ENCODE measurements around the gene PGA4. TPM values are rescaled to one million over a fixed set of nuclear protein-coding genes. Genes with fewer than 3 reads are reported as not detected.

Gene PGA4
- total RNA-seq, 1 experiment from 2014 or later = not detected

DNA sequence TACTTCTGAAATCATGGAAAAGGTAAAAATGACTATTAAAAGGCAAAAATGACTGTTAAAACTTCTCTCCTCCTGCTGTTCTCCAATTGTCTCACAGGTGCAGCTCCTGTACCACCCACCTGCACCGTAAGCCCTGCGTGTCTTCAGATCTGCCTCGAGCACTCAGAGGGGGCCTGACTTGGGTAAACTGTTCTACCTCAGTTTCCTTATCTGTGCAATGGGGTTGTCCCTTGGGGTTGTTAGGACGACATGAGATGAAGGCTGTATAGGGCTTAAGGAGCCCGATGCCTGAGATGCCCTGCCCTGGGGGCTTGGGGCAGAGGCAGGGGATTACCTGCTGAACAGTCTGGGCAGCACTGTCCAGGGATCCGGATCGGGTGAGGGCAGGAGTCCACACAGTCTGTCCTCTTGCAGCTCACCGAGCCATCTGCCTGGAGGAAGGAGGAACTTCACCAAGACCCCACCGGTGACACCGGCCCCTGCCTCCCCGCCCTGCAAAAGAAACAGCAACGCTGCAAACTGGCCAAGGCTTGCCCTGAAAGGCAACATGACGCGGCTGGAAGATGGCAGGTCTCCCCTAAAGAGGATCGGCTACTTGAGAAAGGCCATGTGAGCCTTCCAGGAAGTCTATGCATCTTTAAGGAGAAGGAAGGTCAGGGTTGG lies 46.6 kb downstream of the PGA4 start:
- TF ChIP-seq, protein P1, sequence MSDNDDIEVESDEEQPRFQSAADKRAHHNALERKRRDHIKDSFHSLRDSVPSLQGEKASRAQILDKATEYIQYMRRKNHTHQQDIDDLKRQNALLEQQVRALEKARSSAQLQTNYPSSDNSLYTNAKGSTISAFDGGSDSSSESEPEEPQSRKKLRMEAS (CRISPR knock-in tag; IDR thresholded peaks at IDR 0.05) = no peak
- TF ChIP-seq ZNF219 (CRISPR knock-in tag; IDR thresholded peaks at IDR 0.05; ENCODE audit: borderline replicate concordance) (no peak), ETV6 (CRISPR knock-in tag; IDR thresholded peaks at IDR 0.05) (no peak), E2F5 (CRISPR knock-in tag; IDR thresholded peaks at IDR 0.05) (no peak), CREM (CRISPR knock-in tag; IDR thresholded peaks at IDR 0.05) (no peak), ELF4 (CRISPR knock-in tag; IDR thresholded peaks at IDR 0.05; ENCODE audit: low read depth) (no peak)
- TF ChIP-seq, protein P2, sequence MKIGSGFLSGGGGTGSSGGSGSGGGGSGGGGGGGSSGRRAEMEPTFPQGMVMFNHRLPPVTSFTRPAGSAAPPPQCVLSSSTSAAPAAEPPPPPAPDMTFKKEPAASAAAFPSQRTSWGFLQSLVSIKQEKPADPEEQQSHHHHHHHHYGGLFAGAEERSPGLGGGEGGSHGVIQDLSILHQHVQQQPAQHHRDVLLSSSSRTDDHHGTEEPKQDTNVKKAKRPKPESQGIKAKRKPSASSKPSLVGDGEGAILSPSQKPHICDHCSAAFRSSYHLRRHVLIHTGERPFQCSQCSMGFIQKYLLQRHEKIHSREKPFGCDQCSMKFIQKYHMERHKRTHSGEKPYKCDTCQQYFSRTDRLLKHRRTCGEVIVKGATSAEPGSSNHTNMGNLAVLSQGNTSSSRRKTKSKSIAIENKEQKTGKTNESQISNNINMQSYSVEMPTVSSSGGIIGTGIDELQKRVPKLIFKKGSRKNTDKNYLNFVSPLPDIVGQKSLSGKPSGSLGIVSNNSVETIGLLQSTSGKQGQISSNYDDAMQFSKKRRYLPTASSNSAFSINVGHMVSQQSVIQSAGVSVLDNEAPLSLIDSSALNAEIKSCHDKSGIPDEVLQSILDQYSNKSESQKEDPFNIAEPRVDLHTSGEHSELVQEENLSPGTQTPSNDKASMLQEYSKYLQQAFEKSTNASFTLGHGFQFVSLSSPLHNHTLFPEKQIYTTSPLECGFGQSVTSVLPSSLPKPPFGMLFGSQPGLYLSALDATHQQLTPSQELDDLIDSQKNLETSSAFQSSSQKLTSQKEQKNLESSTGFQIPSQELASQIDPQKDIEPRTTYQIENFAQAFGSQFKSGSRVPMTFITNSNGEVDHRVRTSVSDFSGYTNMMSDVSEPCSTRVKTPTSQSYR (CRISPR knock-in tag; IDR thresholded peaks at IDR 0.05) = no peak
- TF ChIP-seq, protein P3, sequence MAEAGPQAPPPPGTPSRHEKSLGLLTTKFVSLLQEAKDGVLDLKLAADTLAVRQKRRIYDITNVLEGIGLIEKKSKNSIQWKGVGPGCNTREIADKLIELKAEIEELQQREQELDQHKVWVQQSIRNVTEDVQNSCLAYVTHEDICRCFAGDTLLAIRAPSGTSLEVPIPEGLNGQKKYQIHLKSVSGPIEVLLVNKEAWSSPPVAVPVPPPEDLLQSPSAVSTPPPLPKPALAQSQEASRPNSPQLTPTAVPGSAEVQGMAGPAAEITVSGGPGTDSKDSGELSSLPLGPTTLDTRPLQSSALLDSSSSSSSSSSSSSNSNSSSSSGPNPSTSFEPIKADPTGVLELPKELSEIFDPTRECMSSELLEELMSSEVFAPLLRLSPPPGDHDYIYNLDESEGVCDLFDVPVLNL (CRISPR knock-in tag; IDR thresholded peaks at IDR 0.05; ENCODE audit: borderline replicate concordance, low read depth) = no peak
- ChIA-PET CTCF (no interaction called here), POLR2A (no interaction called here)
- DNase-seq (ENCODE audit: low spot score) (no peak), ATAC-seq (no peak)
- no peaks in the 10 kb centered on the region for H3K9me3 Mint-ChIP-seq
- no peaks in the 10 kb centered on the region for H3K27me3 Mint-ChIP-seq (ENCODE audit: low read depth)
- H3K4me3 Mint-ChIP-seq = no peak overlapping the region
- no peaks in the 10 kb centered on the region for H3K4me1 Mint-ChIP-seq
- peaks cover under 1% of the 10 kb centered on the region; the same call in 1 of the 2 replicates for H3K36me3 Mint-ChIP-seq
- H3K27ac Mint-ChIP-seq = no peak overlapping the region

DNA sequence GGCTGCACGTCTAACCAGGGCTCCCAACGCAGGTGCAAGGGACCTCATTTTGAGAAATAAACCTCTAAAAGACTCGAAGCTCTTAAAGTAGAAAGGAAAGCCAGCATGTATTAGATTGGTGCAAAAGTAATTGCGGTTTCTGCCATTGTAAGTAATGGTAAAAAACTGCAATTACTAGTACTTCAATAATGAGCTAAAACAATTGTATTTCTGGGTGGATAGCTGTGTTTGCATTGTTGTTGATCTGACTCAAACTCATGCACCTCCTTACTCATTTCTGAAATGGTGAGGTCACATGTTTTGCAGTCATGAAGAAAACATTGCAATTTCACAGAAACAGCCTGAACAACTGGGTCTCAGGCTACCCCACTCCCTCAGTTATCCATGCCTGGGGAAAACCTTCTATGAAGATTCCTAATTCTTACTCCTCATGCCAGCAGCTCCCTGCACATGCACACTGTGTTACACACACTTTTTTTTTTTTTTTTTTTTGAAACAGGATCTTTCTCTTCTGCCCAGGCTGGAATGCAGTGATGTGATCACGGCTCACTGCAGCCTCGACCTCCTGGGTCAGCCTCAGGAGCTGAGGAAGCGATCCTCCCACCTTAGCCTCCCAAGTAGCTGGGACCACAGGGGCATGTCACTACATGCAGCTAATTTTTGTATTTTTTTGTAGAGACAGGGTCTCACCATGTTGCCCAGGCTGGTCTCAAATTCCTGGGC lies 48.4 kb downstream of the PGA4 start:
- ChIA-PET CTCF (interaction anchor here (0.6 to 1.6 kb wide), 3 partner anchors 11 to 115 kb away, joined by 3 to 4 read pairs (median 3); no protein-coding TSS in a partner anchor), POLR2A (interaction anchor here (0.6 kb wide), 1 partner anchor 419 kb away, joined by 3 read pairs; no protein-coding TSS in a partner anchor)
- H3K9me3 Mint-ChIP-seq = no peaks in the 10 kb centered on the region
- DNase-seq (ENCODE audit: low spot score) (no peak), ATAC-seq (no peak)
- no peaks in the 10 kb centered on the region for H3K36me3 Mint-ChIP-seq
- H3K27ac Mint-ChIP-seq = no peak overlapping the region
- H3K4me1 Mint-ChIP-seq = no peaks in the 10 kb centered on the region
- H3K4me3 Mint-ChIP-seq = no peak overlapping the region
- no peaks in the 10 kb centered on the region for H3K27me3 Mint-ChIP-seq (ENCODE audit: low read depth)
- TF ChIP-seq ZNF232 (CRISPR knock-in tag; IDR thresholded peaks at IDR 0.05) (no peak), IRF2 (CRISPR knock-in tag; IDR thresholded peaks at IDR 0.05; ENCODE audit: borderline replicate concordance, low read depth) (no peak), ZNF317 (CRISPR knock-in tag; IDR thresholded peaks at IDR 0.05; ENCODE audit: borderline replicate concordance, low read depth) (no peak), E2F5 (CRISPR knock-in tag; IDR thresholded peaks at IDR 0.05) (no peak), FOXP1 (CRISPR knock-in tag; IDR thresholded peaks at IDR 0.05; ENCODE audit: borderline replicate concordance) (no peak), FOXK1 (CRISPR knock-in tag; IDR thresholded peaks at IDR 0.05) (no peak), IRF1 (CRISPR knock-in tag; IDR thresholded peaks at IDR 0.05) (no peak), TCF7 (CRISPR knock-in tag; IDR thresholded peaks at IDR 0.05; ENCODE audit: low read depth) (no peak), OVOL2 (CRISPR knock-in tag; IDR thresholded peaks at IDR 0.05; ENCODE audit: borderline replicate concordance) (no peak), SP1 (CRISPR knock-in tag; conservative IDR thresholded peaks at IDR 0.05) (no peak), FOXJ3 (CRISPR knock-in tag; IDR thresholded peaks at IDR 0.05; ENCODE audit: borderline replicate concordance) (no peak)
- TF ChIP-seq, protein P4, sequence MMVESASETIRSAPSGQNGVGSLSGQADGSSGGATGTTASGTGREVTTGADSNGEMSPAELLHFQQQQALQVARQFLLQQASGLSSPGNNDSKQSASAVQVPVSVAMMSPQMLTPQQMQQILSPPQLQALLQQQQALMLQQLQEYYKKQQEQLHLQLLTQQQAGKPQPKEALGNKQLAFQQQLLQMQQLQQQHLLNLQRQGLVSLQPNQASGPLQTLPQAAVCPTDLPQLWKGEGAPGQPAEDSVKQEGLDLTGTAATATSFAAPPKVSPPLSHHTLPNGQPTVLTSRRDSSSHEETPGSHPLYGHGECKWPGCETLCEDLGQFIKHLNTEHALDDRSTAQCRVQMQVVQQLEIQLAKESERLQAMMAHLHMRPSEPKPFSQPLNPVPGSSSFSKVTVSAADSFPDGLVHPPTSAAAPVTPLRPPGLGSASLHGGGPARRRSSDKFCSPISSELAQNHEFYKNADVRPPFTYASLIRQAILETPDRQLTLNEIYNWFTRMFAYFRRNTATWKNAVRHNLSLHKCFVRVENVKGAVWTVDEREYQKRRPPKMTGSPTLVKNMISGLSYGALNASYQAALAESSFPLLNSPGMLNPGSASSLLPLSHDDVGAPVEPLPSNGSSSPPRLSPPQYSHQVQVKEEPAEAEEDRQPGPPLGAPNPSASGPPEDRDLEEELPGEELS (CRISPR knock-in tag; IDR thresholded peaks at IDR 0.05) = no peak
- TF ChIP-seq, protein P5, sequence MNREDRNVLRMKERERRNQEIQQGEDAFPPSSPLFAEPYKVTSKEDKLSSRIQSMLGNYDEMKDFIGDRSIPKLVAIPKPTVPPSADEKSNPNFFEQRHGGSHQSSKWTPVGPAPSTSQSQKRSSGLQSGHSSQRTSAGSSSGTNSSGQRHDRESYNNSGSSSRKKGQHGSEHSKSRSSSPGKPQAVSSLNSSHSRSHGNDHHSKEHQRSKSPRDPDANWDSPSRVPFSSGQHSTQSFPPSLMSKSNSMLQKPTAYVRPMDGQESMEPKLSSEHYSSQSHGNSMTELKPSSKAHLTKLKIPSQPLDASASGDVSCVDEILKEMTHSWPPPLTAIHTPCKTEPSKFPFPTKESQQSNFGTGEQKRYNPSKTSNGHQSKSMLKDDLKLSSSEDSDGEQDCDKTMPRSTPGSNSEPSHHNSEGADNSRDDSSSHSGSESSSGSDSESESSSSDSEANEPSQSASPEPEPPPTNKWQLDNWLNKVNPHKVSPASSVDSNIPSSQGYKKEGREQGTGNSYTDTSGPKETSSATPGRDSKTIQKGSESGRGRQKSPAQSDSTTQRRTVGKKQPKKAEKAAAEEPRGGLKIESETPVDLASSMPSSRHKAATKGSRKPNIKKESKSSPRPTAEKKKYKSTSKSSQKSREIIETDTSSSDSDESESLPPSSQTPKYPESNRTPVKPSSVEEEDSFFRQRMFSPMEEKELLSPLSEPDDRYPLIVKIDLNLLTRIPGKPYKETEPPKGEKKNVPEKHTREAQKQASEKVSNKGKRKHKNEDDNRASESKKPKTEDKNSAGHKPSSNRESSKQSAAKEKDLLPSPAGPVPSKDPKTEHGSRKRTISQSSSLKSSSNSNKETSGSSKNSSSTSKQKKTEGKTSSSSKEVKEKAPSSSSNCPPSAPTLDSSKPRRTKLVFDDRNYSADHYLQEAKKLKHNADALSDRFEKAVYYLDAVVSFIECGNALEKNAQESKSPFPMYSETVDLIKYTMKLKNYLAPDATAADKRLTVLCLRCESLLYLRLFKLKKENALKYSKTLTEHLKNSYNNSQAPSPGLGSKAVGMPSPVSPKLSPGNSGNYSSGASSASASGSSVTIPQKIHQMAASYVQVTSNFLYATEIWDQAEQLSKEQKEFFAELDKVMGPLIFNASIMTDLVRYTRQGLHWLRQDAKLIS (CRISPR knock-in tag; IDR thresholded peaks at IDR 0.05; ENCODE audit: borderline replicate concordance) = no peak

Data from WTC11 (cell line).